GM12878 (cell line): ENCODE data around the gene ADCY1.

Experiments
- CTCF ChIP-seq, 3 experiments: IDR thresholded peaks in 2 of 3; conservative IDR thresholded peaks in 1 of 3; 2 replicates each; pipeline ENCODE4 v1.5.1; 2011; ENCODE audit warnings: low read depth in 3 of 3, low read length in 3 of 3, mild to moderate bottlenecking in 3 of 3, control low read depth in 2 of 3, moderate library complexity in 2 of 3, inconsistent platforms in 1 of 3, mixed read lengths in 1 of 3; ENCODE audit not compliant: control insufficient read depth in 2 of 3, insufficient read depth in 1 of 3; ENCODE audit errors: extremely low read depth in 1 of 3
- ELK1 ChIP-seq: IDR thresholded peaks from 2 replicates; pipeline ENCODE4 v1.6.1; 2012; ENCODE audit warnings: low read depth, low read length, improper control_type of control experiment
- EP300 ChIP-seq, 2 experiments: fragments of 150-350 bp in 1 of 2; IDR thresholded peaks; 2 replicates each; pipeline ENCODE4 v1.6.1; 2011 to 2012; ENCODE audit warnings: low read depth in 2 of 2, low read length in 2 of 2, borderline replicate concordance in 1 of 2, improper control_type of control experiment in 1 of 2, inconsistent platforms in 1 of 2; ENCODE audit not compliant: control insufficient read depth in 1 of 2
- NR2C1 ChIP-seq: fragments of 450-650 bp; IDR thresholded peaks from 2 replicates; pipeline ENCODE4 v1.6.1; 2017; ENCODE audit warnings: antibody characterized with exemption, mild to moderate bottlenecking, moderate library complexity
- POLR2A ChIP-seq: IDR thresholded peaks from 2 replicates; pipeline ENCODE4 v1.6.1; 2011; ENCODE audit warnings: low read depth, mild to moderate bottlenecking, low read length
- RB1 ChIP-seq: fragments of 450-650 bp; formaldehyde crosslinking; IDR thresholded peaks from 2 replicates; pipeline ENCODE4 v1.6.1; 2017; ENCODE audit warnings: mild to moderate bottlenecking, borderline replicate concordance
- RFX5 ChIP-seq: IDR thresholded peaks from 2 replicates; pipeline ENCODE4 v1.6.1; 2011; ENCODE audit warnings: low read depth, low read length, improper control_type of control experiment
- ZBTB40 ChIP-seq: fragments of 450-650 bp; IDR thresholded peaks from 2 replicates; pipeline ENCODE4 v1.6.1; 2016; ENCODE audit warnings: mild to moderate bottlenecking, moderate library complexity, borderline replicate concordance
- ZNF274 ChIP-seq: IDR thresholded peaks from one replicate; pipeline ENCODE4 v1.8.0; 2011; ENCODE audit not compliant: insufficient read length, insufficient read depth

GRCh38 chr7:45609180-45609579, 35.0 kb downstream of the ADCY1 start:
- TF ChIP-seq POLR2A (no peak), EP300 (IDR thresholded peaks at IDR 0.05; ENCODE audit: borderline replicate concordance in 1 of 2, control insufficient read depth in 1 of 2, low read depth in 2 of 2, low read length in 2 of 2) (no peak), RB1 (no peak), RFX5 (no peak), ZBTB40 (no peak), CTCF (IDR thresholded peaks at IDR 0.05 in 2 of 3, conservative IDR thresholded peaks at IDR 0.05 in 1 of 3; ENCODE audit: control insufficient read depth in 2 of 3, extremely low read depth in 1 of 3, insufficient read depth in 1 of 3, low read depth in 3 of 3, low read length in 3 of 3) (no peak), ZNF274 (no peak), ELK1 (no peak), NR2C1 (no peak)
